ENCODE results near the gene SSU72. TPM values are rescaled to one million over a fixed set of nuclear protein-coding genes. Genes with fewer than 3 reads are reported as not detected.

The SSU72 gene
- total and polyA plus RNA-seq, 4 donors: 35.4 to 57.4 (median 44.3) TPM

DNA sequence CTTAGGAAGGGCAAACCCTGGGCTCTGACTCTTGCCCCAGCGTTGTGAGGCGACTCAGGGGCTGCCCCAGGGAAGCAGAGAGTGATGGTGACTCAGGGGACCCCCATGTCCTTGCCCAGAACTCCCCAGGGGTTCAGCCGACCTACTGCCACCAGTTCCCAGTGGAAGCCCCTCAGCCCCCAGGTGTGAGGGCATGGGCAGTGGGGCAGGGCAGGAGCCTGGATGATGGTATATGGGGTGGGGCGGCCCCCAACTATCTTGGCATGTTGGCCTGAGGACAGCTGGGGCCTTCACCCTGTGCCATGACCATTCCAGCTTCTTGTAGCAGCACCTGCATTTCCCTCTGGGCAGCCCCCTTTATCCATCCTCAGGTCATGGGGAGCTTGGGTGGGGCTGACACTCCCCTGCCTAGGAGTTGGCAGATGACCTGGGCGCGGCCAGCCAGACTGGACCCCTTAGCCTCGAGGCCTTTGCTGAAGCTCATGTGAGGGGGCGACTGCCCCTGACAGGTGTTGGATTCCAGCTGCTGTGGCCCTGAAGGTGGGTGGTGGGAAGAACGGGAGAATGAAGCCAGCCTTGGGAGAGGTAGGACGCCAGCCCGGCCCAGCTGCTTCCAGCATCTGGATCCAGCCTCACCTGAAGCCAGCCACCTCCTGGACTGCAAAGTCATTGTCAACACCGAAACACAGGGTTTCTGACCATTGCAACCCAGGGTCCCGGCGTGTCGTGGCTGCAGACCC, 27.1 kb upstream of the SSU72 start:
- Histone ChIP-seq H3K9me3 (ENCODE audit: control insufficient read depth in 4 of 4, low read length in 3 of 4) (no peaks in the 10 kb centered on the region), H3K27ac (ENCODE audit: low read depth in 1 of 2, low read length in 2 of 2) (no peak overlapping the region), H3K4me3 (ENCODE audit: low read depth in 1 of 3, low read length in 3 of 3) (no peak overlapping the region), H3K27me3 (ENCODE audit: control insufficient read depth in 4 of 4, insufficient read depth in 4 of 4, low read length in 3 of 4) (peaks cover 0 to 11% (median 2%) of the 10 kb centered on the region in 4 donors), H3K9ac (ENCODE audit: low read depth in 1 of 2, low read length in 2 of 2) (no peak overlapping the region), H3K36me3 (ENCODE audit: control insufficient read depth in 4 of 4, insufficient read depth in 3 of 4, low read depth in 1 of 4, low read length in 3 of 4) (no peaks in the 10 kb centered on the region), H3K4me1 (ENCODE audit: control insufficient read depth in 4 of 4, insufficient read depth in 4 of 4, low read length in 3 of 4) (peaks cover 2 to 22% (median 13%) of the 10 kb centered on the region in 4 donors)
- TF ChIP-seq SP1 (IDR thresholded peaks at IDR 0.05) (no peak), FOXA2 (IDR thresholded peaks at IDR 0.05) (no peak), YY1 (IDR thresholded peaks at IDR 0.05) (no peak)
- TF ChIP-seq, protein P1, sequence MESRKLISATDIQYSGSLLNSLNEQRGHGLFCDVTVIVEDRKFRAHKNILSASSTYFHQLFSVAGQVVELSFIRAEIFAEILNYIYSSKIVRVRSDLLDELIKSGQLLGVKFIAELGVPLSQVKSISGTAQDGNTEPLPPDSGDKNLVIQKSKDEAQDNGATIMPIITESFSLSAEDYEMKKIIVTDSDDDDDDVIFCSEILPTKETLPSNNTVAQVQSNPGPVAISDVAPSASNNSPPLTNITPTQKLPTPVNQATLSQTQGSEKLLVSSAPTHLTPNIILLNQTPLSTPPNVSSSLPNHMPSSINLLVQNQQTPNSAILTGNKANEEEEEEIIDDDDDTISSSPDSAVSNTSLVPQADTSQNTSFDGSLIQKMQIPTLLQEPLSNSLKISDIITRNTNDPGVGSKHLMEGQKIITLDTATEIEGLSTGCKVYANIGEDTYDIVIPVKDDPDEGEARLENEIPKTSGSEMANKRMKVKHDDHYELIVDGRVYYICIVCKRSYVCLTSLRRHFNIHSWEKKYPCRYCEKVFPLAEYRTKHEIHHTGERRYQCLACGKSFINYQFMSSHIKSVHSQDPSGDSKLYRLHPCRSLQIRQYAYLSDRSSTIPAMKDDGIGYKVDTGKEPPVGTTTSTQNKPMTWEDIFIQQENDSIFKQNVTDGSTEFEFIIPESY (IDR thresholded peaks at IDR 0.05): no peak
- no peak for DNase-seq (ENCODE audit: low spot score)
- 86% methylated on average over 15 of the region's 15 CpGs for WGBS

DNA sequence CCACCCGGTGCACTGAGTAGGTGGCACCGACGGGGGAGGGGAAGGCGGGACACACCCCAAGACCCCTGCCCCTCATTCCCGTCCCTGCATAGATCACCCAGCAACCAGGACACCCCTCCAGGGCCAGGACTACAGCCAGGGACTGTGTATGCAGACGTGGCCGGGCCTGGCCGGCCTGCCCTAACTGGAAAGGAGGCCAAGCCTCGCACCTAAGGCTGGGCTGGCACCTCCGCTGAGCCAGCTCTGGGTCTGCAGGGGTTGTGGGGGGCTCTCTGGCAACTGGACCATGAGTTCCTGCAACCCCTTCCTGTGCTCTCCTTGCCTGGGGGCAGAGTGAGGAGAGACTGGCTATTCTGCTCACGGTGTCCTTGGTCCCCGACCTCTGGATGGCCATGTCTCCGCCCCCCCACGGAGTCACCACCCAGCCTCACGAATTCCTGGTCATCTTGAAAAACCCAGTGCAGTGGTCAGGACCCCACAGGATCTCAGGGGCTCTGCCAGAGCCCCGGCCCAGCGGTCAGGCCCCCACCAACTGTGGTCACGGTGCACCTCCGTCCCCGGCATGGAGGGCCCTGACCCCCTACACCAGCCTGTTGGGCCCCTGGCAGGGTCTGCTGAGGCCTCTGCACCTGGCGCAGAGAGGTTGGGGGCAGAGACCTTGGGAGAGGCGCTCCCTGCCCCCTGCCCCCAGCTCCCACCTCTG, 26.3 kb upstream of the SSU72 start:
- DNase-seq (ENCODE audit: low spot score): no peak

More for the DNA sequence above, 26.3 kb upstream of the SSU72 start:
- H3K36me3 ChIP-seq (ENCODE audit: control insufficient read depth in 4 of 4, insufficient read depth in 3 of 4, low read depth in 1 of 4, low read length in 3 of 4): no peaks in the 10 kb centered on the region
- H3K9ac ChIP-seq (ENCODE audit: low read depth in 1 of 2, low read length in 2 of 2): no peak overlapping the region
- WGBS: 66% methylated on average over 22 of the region's 22 CpGs
- TF ChIP-seq NR2F2 (IDR thresholded peaks at IDR 0.05) (no peak), GABPA (IDR thresholded peaks at IDR 0.05 in 1 of 2, conservative IDR thresholded peaks at IDR 0.05 in 1 of 2) (no peak), FOXA1 (IDR thresholded peaks at IDR 0.05) (no peak), SP1 (IDR thresholded peaks at IDR 0.05) (no peak), EGR1 (IDR thresholded peaks at IDR 0.05; ENCODE audit: low read depth in 2 of 2) (no peak), HNF4G (IDR thresholded peaks at IDR 0.05) (no peak), TAF1 (conservative IDR thresholded peaks at IDR 0.05) (no peak), RXRA (IDR thresholded peaks at IDR 0.05) (no peak), JUND (IDR thresholded peaks at IDR 0.05) (no peak), HNF4A (conservative IDR thresholded peaks at IDR 0.05) (no peak), RAD21 (IDR thresholded peaks at IDR 0.05) (no peak), YY1 (IDR thresholded peaks at IDR 0.05) (no peak), FOXA2 (IDR thresholded peaks at IDR 0.05) (no peak)
- TF ChIP-seq, protein P2, sequence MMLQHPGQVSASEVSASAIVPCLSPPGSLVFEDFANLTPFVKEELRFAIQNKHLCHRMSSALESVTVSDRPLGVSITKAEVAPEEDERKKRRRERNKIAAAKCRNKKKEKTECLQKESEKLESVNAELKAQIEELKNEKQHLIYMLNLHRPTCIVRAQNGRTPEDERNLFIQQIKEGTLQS (IDR thresholded peaks at IDR 0.05): no peak
- TF ChIP-seq, protein P1 (IDR thresholded peaks at IDR 0.05): no peak
- TF ChIP-seq, protein P3, sequence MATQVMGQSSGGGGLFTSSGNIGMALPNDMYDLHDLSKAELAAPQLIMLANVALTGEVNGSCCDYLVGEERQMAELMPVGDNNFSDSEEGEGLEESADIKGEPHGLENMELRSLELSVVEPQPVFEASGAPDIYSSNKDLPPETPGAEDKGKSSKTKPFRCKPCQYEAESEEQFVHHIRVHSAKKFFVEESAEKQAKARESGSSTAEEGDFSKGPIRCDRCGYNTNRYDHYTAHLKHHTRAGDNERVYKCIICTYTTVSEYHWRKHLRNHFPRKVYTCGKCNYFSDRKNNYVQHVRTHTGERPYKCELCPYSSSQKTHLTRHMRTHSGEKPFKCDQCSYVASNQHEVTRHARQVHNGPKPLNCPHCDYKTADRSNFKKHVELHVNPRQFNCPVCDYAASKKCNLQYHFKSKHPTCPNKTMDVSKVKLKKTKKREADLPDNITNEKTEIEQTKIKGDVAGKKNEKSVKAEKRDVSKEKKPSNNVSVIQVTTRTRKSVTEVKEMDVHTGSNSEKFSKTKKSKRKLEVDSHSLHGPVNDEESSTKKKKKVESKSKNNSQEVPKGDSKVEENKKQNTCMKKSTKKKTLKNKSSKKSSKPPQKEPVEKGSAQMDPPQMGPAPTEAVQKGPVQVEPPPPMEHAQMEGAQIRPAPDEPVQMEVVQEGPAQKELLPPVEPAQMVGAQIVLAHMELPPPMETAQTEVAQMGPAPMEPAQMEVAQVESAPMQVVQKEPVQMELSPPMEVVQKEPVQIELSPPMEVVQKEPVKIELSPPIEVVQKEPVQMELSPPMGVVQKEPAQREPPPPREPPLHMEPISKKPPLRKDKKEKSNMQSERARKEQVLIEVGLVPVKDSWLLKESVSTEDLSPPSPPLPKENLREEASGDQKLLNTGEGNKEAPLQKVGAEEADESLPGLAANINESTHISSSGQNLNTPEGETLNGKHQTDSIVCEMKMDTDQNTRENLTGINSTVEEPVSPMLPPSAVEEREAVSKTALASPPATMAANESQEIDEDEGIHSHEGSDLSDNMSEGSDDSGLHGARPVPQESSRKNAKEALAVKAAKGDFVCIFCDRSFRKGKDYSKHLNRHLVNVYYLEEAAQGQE (IDR thresholded peaks at IDR 0.05): no peak
- TF ChIP-seq, protein P4, sequence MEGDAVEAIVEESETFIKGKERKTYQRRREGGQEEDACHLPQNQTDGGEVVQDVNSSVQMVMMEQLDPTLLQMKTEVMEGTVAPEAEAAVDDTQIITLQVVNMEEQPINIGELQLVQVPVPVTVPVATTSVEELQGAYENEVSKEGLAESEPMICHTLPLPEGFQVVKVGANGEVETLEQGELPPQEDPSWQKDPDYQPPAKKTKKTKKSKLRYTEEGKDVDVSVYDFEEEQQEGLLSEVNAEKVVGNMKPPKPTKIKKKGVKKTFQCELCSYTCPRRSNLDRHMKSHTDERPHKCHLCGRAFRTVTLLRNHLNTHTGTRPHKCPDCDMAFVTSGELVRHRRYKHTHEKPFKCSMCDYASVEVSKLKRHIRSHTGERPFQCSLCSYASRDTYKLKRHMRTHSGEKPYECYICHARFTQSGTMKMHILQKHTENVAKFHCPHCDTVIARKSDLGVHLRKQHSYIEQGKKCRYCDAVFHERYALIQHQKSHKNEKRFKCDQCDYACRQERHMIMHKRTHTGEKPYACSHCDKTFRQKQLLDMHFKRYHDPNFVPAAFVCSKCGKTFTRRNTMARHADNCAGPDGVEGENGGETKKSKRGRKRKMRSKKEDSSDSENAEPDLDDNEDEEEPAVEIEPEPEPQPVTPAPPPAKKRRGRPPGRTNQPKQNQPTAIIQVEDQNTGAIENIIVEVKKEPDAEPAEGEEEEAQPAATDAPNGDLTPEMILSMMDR (IDR thresholded peaks at IDR 0.05; ENCODE audit: low read depth, low read length, missing input control): no peak
- TF ChIP-seq, protein P5, sequence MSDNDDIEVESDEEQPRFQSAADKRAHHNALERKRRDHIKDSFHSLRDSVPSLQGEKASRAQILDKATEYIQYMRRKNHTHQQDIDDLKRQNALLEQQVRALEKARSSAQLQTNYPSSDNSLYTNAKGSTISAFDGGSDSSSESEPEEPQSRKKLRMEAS (IDR thresholded peaks at IDR 0.05): no peak
- no peaks in the 10 kb centered on the region for H3K9me3 ChIP-seq (ENCODE audit: control insufficient read depth in 4 of 4, low read length in 3 of 4)
- no peak overlapping the region for H3K4me3 ChIP-seq (ENCODE audit: low read depth in 1 of 3, low read length in 3 of 3)
- peaks cover 0 to 11% (median 2%) of the 10 kb centered on the region in 4 donors for H3K27me3 ChIP-seq (ENCODE audit: control insufficient read depth in 4 of 4, insufficient read depth in 4 of 4, low read length in 3 of 4)
- peaks cover 2 to 22% (median 13%) of the 10 kb centered on the region in 4 donors for H3K4me1 ChIP-seq (ENCODE audit: control insufficient read depth in 4 of 4, insufficient read depth in 4 of 4, low read length in 3 of 4)
- no peak overlapping the region for H3K27ac ChIP-seq (ENCODE audit: low read depth in 1 of 2, low read length in 2 of 2)

Measured in liver (tissue), 9 donors.